AG09309 (cell line): ENCODE results near the gene FBLIM1.

Experiments used
- DNase-seq: peaks from one replicate; pipeline ENCODE4 v3.0.0-alpha.2; 2010; ENCODE audit warnings: low read depth
- H3K4me3 ChIP-seq: 2 replicates; pipeline ENCODE4 v1.5.1; 2011; ENCODE audit warnings: mild to moderate bottlenecking, low read depth, low read length, moderate library complexity; ENCODE audit not compliant: control insufficient read depth
- CTCF ChIP-seq: IDR thresholded peaks from 2 replicates; pipeline ENCODE4 v1.5.1; 2011; ENCODE audit warnings: mild to moderate bottlenecking, low read depth, low read length, inconsistent platforms; ENCODE audit not compliant: insufficient read depth, control insufficient read depth; ENCODE audit errors: missing control alignments

FBLIM1 gene

GRCh38 chr1:15726508-15726907 is 32.1 kb upstream of the FBLIM1 start:
- no peak overlapping the region for H3K4me3 ChIP-seq
- TF ChIP-seq CTCF, result no peak
- no peak for DNase-seq

GRCh38 chr1:15727021-15727420 is 31.6 kb upstream of the FBLIM1 start:
- H3K4me3 ChIP-seq, result no peak overlapping the region
- no peak for DNase-seq
- TF ChIP-seq CTCF, result no peak

GRCh38 chr1:15727424-15727823 is 31.2 kb upstream of the FBLIM1 start:
- TF ChIP-seq CTCF, result no peak
- no peak overlapping the region for H3K4me3 ChIP-seq
- DNase-seq, result no peak

GRCh38 chr1:15727866-15728534 is 30.6 kb upstream of the FBLIM1 start:
- no peak for DNase-seq
- H3K4me3 ChIP-seq, result no peak overlapping the region
- no peak for TF ChIP-seq CTCF

DNA sequence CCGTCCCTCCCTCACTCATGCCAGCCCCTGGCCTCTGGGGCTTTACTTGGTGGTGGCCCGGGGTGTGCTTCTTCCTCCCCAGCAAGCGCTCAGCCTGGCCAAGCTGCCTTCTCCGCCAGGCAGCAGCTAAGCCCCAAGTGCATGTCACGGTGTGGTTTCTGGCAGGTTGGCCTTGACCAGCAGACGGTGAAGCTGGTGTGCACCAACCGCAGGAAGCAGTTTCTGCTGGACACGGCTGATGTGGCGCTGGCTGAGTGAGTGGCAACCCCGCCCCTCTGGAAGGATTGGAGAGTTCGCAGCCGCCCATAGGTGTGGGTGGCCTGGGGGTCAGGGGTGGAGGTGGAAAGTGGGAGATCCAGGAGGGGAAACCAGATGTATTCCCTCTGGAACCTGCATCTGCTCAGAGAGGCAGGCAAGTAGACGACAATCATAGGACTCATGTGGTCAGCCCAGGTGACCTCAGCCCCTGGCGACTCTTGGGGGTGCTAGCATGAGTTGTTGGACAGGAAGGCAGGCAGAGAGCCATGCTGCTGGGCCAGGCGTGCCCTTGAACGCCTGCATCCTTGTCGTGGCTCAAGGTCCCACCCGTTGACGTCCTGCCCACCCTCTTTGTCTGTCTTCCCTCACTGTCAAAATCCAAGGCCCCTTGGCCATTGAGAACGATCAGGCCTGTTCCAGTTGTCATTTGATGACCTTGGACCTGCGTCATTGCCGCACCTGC is 29.5 kb upstream of the FBLIM1 start:
- H3K4me3 ChIP-seq, result no peak overlapping the region
- no peak for DNase-seq
- TF ChIP-seq CTCF, result no peak

GRCh38 chr1:15730423-15730822 is 28.2 kb upstream of the FBLIM1 start:
- TF ChIP-seq CTCF, result no peak

More at GRCh38 chr1:15730423-15730822, 28.2 kb upstream of the FBLIM1 start:
- H3K4me3 ChIP-seq, result no peak overlapping the region
- no peak for DNase-seq
